ENCODE results near the gene IRF4.

Gene IRF4

GRCh38 chr6:398558-399078, 7.1 kb downstream of the IRF4 start:
- DNase-seq (ENCODE audit: low read depth, low spot score): no peak
- no peak for TF ChIP-seq CTCF (IDR thresholded peaks at IDR 0.05; ENCODE audit: low read depth, low read length)
- no peak overlapping the region for H3K4me3 ChIP-seq (ENCODE audit: low read depth, low read length)
- in situ Hi-C loops (cut with HindIII; ENCODE audit: low sequenced_read_pairs): no loop called here

- H3K4me3 ChIP-seq (ENCODE audit: low read depth, low read length): no peak overlapping the region
- in situ Hi-C loops (cut with HindIII; ENCODE audit: low sequenced_read_pairs): no loop called here
- no peak for TF ChIP-seq CTCF (IDR thresholded peaks at IDR 0.05; ENCODE audit: low read depth, low read length)
- no peak for DNase-seq (ENCODE audit: low read depth, low spot score)
These were observed 8.4 kb downstream of the IRF4 start for GRCh38 chr6:399785-400534.

- in situ Hi-C loops (cut with HindIII; ENCODE audit: low sequenced_read_pairs): no loop called here
- DNase-seq (ENCODE audit: low read depth, low spot score): no peak
- TF ChIP-seq CTCF (IDR thresholded peaks at IDR 0.05; ENCODE audit: low read depth, low read length): no peak
- no peak overlapping the region for H3K4me3 ChIP-seq (ENCODE audit: low read depth, low read length)
These were observed 9.3 kb downstream of the IRF4 start for GRCh38 chr6:400815-401214.

- no peak overlapping the region for H3K4me3 ChIP-seq (ENCODE audit: low read depth, low read length)
- no peak for TF ChIP-seq CTCF (IDR thresholded peaks at IDR 0.05; ENCODE audit: low read depth, low read length)
- in situ Hi-C loops (cut with HindIII; ENCODE audit: low sequenced_read_pairs): no loop called here
- DNase-seq (ENCODE audit: low read depth, low spot score): no peak
These were observed 9.9 kb downstream of the IRF4 start for GRCh38 chr6:401239-401993.

- TF ChIP-seq CTCF (IDR thresholded peaks at IDR 0.05; ENCODE audit: low read depth, low read length): no peak
- DNase-seq (ENCODE audit: low read depth, low spot score): no peak
- H3K4me3 ChIP-seq (ENCODE audit: low read depth, low read length): no peak overlapping the region
- in situ Hi-C loops (cut with HindIII; ENCODE audit: low sequenced_read_pairs): no loop called here
These were observed 10.6 kb downstream of the IRF4 start for GRCh38 chr6:401994-402640.

- in situ Hi-C loops (cut with HindIII; ENCODE audit: low sequenced_read_pairs): no loop called here
- TF ChIP-seq CTCF (IDR thresholded peaks at IDR 0.05; ENCODE audit: low read depth, low read length): no peak
- DNase-seq (ENCODE audit: low read depth, low spot score): no peak
- H3K4me3 ChIP-seq (ENCODE audit: low read depth, low read length): no peak overlapping the region
These were observed 11.5 kb downstream of the IRF4 start for GRCh38 chr6:402901-403658.

Data from astrocyte of the spinal cord (primary cell).